Smooth muscle cell (in vitro differentiated cells): ENCODE measurements around the gene SLC39A5. TPM values are rescaled to one million over a fixed set of nuclear protein-coding genes. Genes with fewer than 3 reads are reported as not detected.

Source experiments
- DNase-seq: peaks from one replicate; lab custom pipeline; 2025; ENCODE audit not compliant: unreplicated experiment; lab: John Stamatoyannopoulos, UW
- H2AFZ ChIP-seq: fragments of 200-600 bp; sonication (generic); 2 replicates; pipeline ENCODE4 v1.6.0; 2016; ENCODE audit warnings: antibody characterized with exemption, low read depth, mild to moderate bottlenecking
- H3F3A ChIP-seq: fragments of 200-600 bp; sonication (generic); 2 replicates; pipeline ENCODE4 v1.6.0; 2017; ENCODE audit warnings: antibody characterized with exemption, low read depth
- H3K27ac ChIP-seq: fragments of 200-600 bp; sonication (generic); 2 replicates; pipeline ENCODE4 v1.5.1; 2016; ENCODE audit warnings: low read depth, mild to moderate bottlenecking
- H3K27me3 ChIP-seq: fragments of 200-600 bp; sonication (generic); 2 replicates; pipeline ENCODE4 v1.6.1; 2016; ENCODE audit warnings: low read depth, mild to moderate bottlenecking
- H3K36me3 ChIP-seq: fragments of 200-600 bp; sonication (generic); 2 replicates; pipeline ENCODE4 v1.5.1; 2016; ENCODE audit warnings: low read depth
- H3K4me1 ChIP-seq: fragments of 200-600 bp; sonication (generic); 2 replicates; pipeline ENCODE4 v1.5.1; 2016; ENCODE audit warnings: low read depth
- H3K4me2 ChIP-seq: fragments of 200-600 bp; sonication (generic); 2 replicates; pipeline ENCODE4 v1.6.0; 2016; ENCODE audit warnings: mild to moderate bottlenecking
- H3K4me3 ChIP-seq: fragments of 200-600 bp; sonication (generic); 2 replicates; pipeline ENCODE4 v1.5.1; 2016; ENCODE audit warnings: mild to moderate bottlenecking
- H3K79me2 ChIP-seq: fragments of 200-600 bp; sonication (generic); 2 replicates; pipeline ENCODE4 v1.6.0; 2016; ENCODE audit warnings: low read depth, mild to moderate bottlenecking
- H3K9ac ChIP-seq: fragments of 200-600 bp; sonication (generic); 2 replicates; pipeline ENCODE4 v1.6.0; 2016; ENCODE audit warnings: low read depth
- H3K9me3 ChIP-seq: fragments of 200-600 bp; sonication (generic); replicated peaks from 2 replicates; pipeline ENCODE4 v1.5.1; 2016; ENCODE audit warnings: low read depth
- H4K20me1 ChIP-seq: fragments of 200-600 bp; sonication (generic); 2 replicates; pipeline ENCODE4 v1.6.0; 2016; ENCODE audit warnings: low read depth
- CTCF ChIP-seq: fragments of 200-600 bp; sonication (generic); IDR thresholded peaks from 2 replicates; pipeline ENCODE4 v1.5.1; 2017; ENCODE audit warnings: borderline replicate concordance, mild to moderate bottlenecking, antibody characterized with exemption; ENCODE audit not compliant: insufficient read depth, poor library complexity, severe bottlenecking
- WGBS: methylation state at CpG from one replicate; pipeline ENCODE4 v1.1.7; 2016; ENCODE audit warnings: low lambda C conversion rate; 5-methylcytosine and 5-hydroxymethylcytosine counted together
- polyA plus RNA-seq: library from polyadenylated mRNA; unstranded; fragments of >200 nt; fragmentation: Nextera tagmentation; extraction: Ambion mirVana; gene quantifications from 2 replicates; pipeline ENCODE4 v1.2.1, GENCODE V29; 2016
- total RNA-seq: library from RNA; depleted of rRNA; stranded (reverse); fragments of >200 nt; gene quantifications from 2 replicates; pipeline ENCODE4 v1.2.3, GENCODE V29; 2014

SLC39A5 gene
- total and polyA plus RNA-seq, 2 experiments from 2014 or later = 0.36 TPM; not detected in 1

GRCh38 chr12:56274299-56274698 is 44.4 kb downstream of the SLC39A5 start:
- Histone ChIP-seq H3K36me3 (peaks cover 22% of the 10 kb centered on the region), H3K4me1 (no peaks in the 10 kb centered on the region)
- TF ChIP-seq CTCF = no peak

GRCh38 chr12:56278905-56279304 is 49.1 kb downstream of the SLC39A5 start:
- H3K9me3 ChIP-seq = no peaks in the 10 kb centered on the region
- no peaks in the 10 kb centered on the region for H3K27me3 ChIP-seq
- no peak for TF ChIP-seq CTCF
- H3K36me3 ChIP-seq = peaks cover 42% of the 10 kb centered on the region
- no peak overlapping the region for H2AFZ ChIP-seq
- no peaks in the 10 kb centered on the region for H3F3A ChIP-seq
- H3K9ac ChIP-seq = no peak overlapping the region
- no peak overlapping the region for H3K4me3 ChIP-seq
- H3K4me2 ChIP-seq = no peak overlapping the region
- DNase-seq = no peak
- H3K27ac ChIP-seq = no peak overlapping the region
- no peaks in the 10 kb centered on the region for H4K20me1 ChIP-seq
- 92% methylated on average over 3 of the region's 3 CpGs for WGBS
- no peaks in the 10 kb centered on the region for H3K79me2 ChIP-seq
- H3K4me1 ChIP-seq = no peaks in the 10 kb centered on the region

More at GRCh38 chr12:56274299-56274698, 44.4 kb downstream of the SLC39A5 start:
- H4K20me1 ChIP-seq = no peaks in the 10 kb centered on the region
- DNase-seq = no peak
- H3K9ac ChIP-seq = no peak overlapping the region
- no peak overlapping the region for H3K27ac ChIP-seq
- H3K4me3 ChIP-seq = no peak overlapping the region
- no peaks in the 10 kb centered on the region for H3K79me2 ChIP-seq
- WGBS = 96% methylated on average over 2 of the region's 2 CpGs
- no peak overlapping the region for H2AFZ ChIP-seq
- no peaks in the 10 kb centered on the region for H3K9me3 ChIP-seq
- H3F3A ChIP-seq = peaks cover 9% of the 10 kb centered on the region
- H3K4me2 ChIP-seq = no peak overlapping the region
- H3K27me3 ChIP-seq = no peaks in the 10 kb centered on the region

GRCh38 chr12:56280849-56281248 is 51.0 kb downstream of the SLC39A5 start:
- Histone ChIP-seq H2AFZ (no peak overlapping the region), H3K9me3 (no peaks in the 10 kb centered on the region), H3K9ac (no peak overlapping the region), H3F3A (no peaks in the 10 kb centered on the region), H3K4me2 (no peak overlapping the region), H3K27me3 (no peaks in the 10 kb centered on the region), H3K4me3 (no peak overlapping the region), H4K20me1 (no peaks in the 10 kb centered on the region), H3K4me1 (no peaks in the 10 kb centered on the region), H3K36me3 (peaks cover 36% of the 10 kb centered on the region), H3K27ac (no peak overlapping the region), H3K79me2 (peaks cover 4% of the 10 kb centered on the region)
- no peak for DNase-seq
- no peak for TF ChIP-seq CTCF

GRCh38 chr12:56282030-56282429 is 52.2 kb downstream of the SLC39A5 start:
- peaks cover 6% of the 10 kb centered on the region for H4K20me1 ChIP-seq
- no peaks in the 10 kb centered on the region for H3K4me1 ChIP-seq
- H3K36me3 ChIP-seq = peaks cover 36% of the 10 kb centered on the region
- peaks cover 8% of the 10 kb centered on the region for H3K79me2 ChIP-seq
- H3K9ac ChIP-seq = no peak overlapping the region
- no peaks in the 10 kb centered on the region for H3F3A ChIP-seq
- H2AFZ ChIP-seq = no peak overlapping the region
- 96% methylated on average over 6 of the region's 6 CpGs for WGBS
- no peaks in the 10 kb centered on the region for H3K9me3 ChIP-seq
- H3K27ac ChIP-seq = no peak overlapping the region
- no peak for DNase-seq
- no peaks in the 10 kb centered on the region for H3K27me3 ChIP-seq
- TF ChIP-seq CTCF = no peak
- no peak overlapping the region for H3K4me2 ChIP-seq
- H3K4me3 ChIP-seq = no peak overlapping the region
